ENCODE results near the gene FPR1.
"Not testable (repeated sequence)": the region's sequence is repeated elsewhere in the genome, so short reads cannot be mapped to it uniquely, and the experiment has no call there.

Gene FPR1

GRCh38 chr19:51784922-51785690 is 33.4 kb upstream of the FPR1 start:
- no peaks in the 10 kb centered on the region for H3K4me1 Mint-ChIP-seq (ENCODE audit: low read depth)
- H3K27me3 Mint-ChIP-seq, result peaks cover 22% of the 10 kb centered on the region
- no peak overlapping the region for H3K4me3 Mint-ChIP-seq
- no peak overlapping the region for H3K27ac Mint-ChIP-seq
- H3K9me3 Mint-ChIP-seq, result peaks cover 7% of the 10 kb centered on the region
- H3K36me3 Mint-ChIP-seq (ENCODE audit: low read depth), result no peaks in the 10 kb centered on the region
- DNase-seq, result peak; percentile 55

GRCh38 chr19:51784109-51784785 is 32.6 kb upstream of the FPR1 start:
- DNase-seq, result no peak
- Mint-ChIP-seq H3K4me3 (no peak overlapping the region), H3K4me1 (ENCODE audit: low read depth) (no peaks in the 10 kb centered on the region), H3K27me3 (peaks cover 27% of the 10 kb centered on the region), H3K9me3 (peaks cover 7% of the 10 kb centered on the region), H3K36me3 (ENCODE audit: low read depth) (no peaks in the 10 kb centered on the region), H3K27ac (no peak overlapping the region)

- Mint-ChIP-seq H3K36me3 (ENCODE audit: low read depth) (no peaks in the 10 kb centered on the region), H3K4me3 (no peak overlapping the region), H3K9me3 (peaks cover 7% of the 10 kb centered on the region), H3K27me3 (peaks cover 36% of the 10 kb centered on the region), H3K4me1 (ENCODE audit: low read depth) (no peaks in the 10 kb centered on the region), H3K27ac (no peak overlapping the region)
- DNase-seq, result no peak
Measured at GRCh38 chr19:51783372-51783771, 31.7 kb upstream of the FPR1 start.

- Mint-ChIP-seq H3K27ac (no peak overlapping the region), H3K27me3 (peaks cover 49% of the 10 kb centered on the region), H3K9me3 (no peaks in the 10 kb centered on the region), H3K4me1 (ENCODE audit: low read depth) (peaks cover 6% of the 10 kb centered on the region), H3K4me3 (no peak overlapping the region), H3K36me3 (ENCODE audit: low read depth) (no peaks in the 10 kb centered on the region)
- no peak for DNase-seq
Measured at GRCh38 chr19:51781999-51782398, 30.3 kb upstream of the FPR1 start.

GRCh38 chr19:51780270-51780669 is 28.6 kb upstream of the FPR1 start:
- no peak for DNase-seq
- H3K4me3 Mint-ChIP-seq, result no peak overlapping the region
- H3K36me3 Mint-ChIP-seq (ENCODE audit: low read depth), result no peaks in the 10 kb centered on the region
- H3K27me3 Mint-ChIP-seq, result peaks cover 63% of the 10 kb centered on the region
- no peaks in the 10 kb centered on the region for H3K9me3 Mint-ChIP-seq
- peaks cover 6% of the 10 kb centered on the region for H3K4me1 Mint-ChIP-seq (ENCODE audit: low read depth)
- no peak overlapping the region for H3K27ac Mint-ChIP-seq

- no peak overlapping the region for H3K27ac Mint-ChIP-seq
- peaks cover 6% of the 10 kb centered on the region for H3K4me1 Mint-ChIP-seq (ENCODE audit: low read depth)
- no peaks in the 10 kb centered on the region for H3K36me3 Mint-ChIP-seq (ENCODE audit: low read depth)
- no peak for DNase-seq
- H3K9me3 Mint-ChIP-seq, result no peaks in the 10 kb centered on the region
- no peak overlapping the region for H3K4me3 Mint-ChIP-seq
- H3K27me3 Mint-ChIP-seq, result peaks cover 68% of the 10 kb centered on the region
Measured at GRCh38 chr19:51779703-51780102, 28.0 kb upstream of the FPR1 start.

- no peaks in the 10 kb centered on the region for H3K36me3 Mint-ChIP-seq (ENCODE audit: low read depth)
- H3K27me3 Mint-ChIP-seq, result peaks cover 70% of the 10 kb centered on the region
- peaks cover 6% of the 10 kb centered on the region for H3K4me1 Mint-ChIP-seq (ENCODE audit: low read depth)
- DNase-seq, result no peak
- H3K9me3 Mint-ChIP-seq, result no peaks in the 10 kb centered on the region
- H3K27ac Mint-ChIP-seq, result no peak overlapping the region
- no peak overlapping the region for H3K4me3 Mint-ChIP-seq
Measured at GRCh38 chr19:51779181-51779580, 27.5 kb upstream of the FPR1 start.

- Mint-ChIP-seq H3K27me3 (peaks cover 81% of the 10 kb centered on the region), H3K4me3 (no peak overlapping the region), H3K27ac (no peak overlapping the region), H3K36me3 (ENCODE audit: low read depth) (no peaks in the 10 kb centered on the region), H3K9me3 (no peaks in the 10 kb centered on the region), H3K4me1 (ENCODE audit: low read depth) (peaks cover 6% of the 10 kb centered on the region)
- peak; percentile 39 for DNase-seq
Measured at GRCh38 chr19:51777570-51778462, 26.1 kb upstream of the FPR1 start.

- not testable (repeated sequence) for H3K4me3 Mint-ChIP-seq; H3K27ac Mint-ChIP-seq; DNase-seq; H3K9me3 Mint-ChIP-seq; H3K36me3 Mint-ChIP-seq (ENCODE audit: low read depth); H3K4me1 Mint-ChIP-seq (ENCODE audit: low read depth)
- peaks cover 85% of the 10 kb centered on the region for H3K27me3 Mint-ChIP-seq
Measured at GRCh38 chr19:51776561-51776960, 24.9 kb upstream of the FPR1 start.

- Mint-ChIP-seq H3K27me3 (peaks cover 67% of the 10 kb centered on the region), H3K36me3 (ENCODE audit: low read depth) (no peaks in the 10 kb centered on the region), H3K4me3 (no peak overlapping the region), H3K27ac (no peak overlapping the region), H3K4me1 (ENCODE audit: low read depth) (peaks cover 3% of the 10 kb centered on the region), H3K9me3 (no peaks in the 10 kb centered on the region)
- no peak for DNase-seq
Measured at GRCh38 chr19:51772977-51773376, 21.3 kb upstream of the FPR1 start.

- Mint-ChIP-seq H3K4me3 (no peak overlapping the region), H3K9me3 (no peaks in the 10 kb centered on the region), H3K27me3 (peaks cover 55% of the 10 kb centered on the region), H3K36me3 (ENCODE audit: low read depth) (no peaks in the 10 kb centered on the region), H3K4me1 (ENCODE audit: low read depth) (no peaks in the 10 kb centered on the region), H3K27ac (no peak overlapping the region)
- no peak for DNase-seq
Measured at GRCh38 chr19:51771376-51772130, 19.9 kb upstream of the FPR1 start.

- Mint-ChIP-seq H3K36me3 (ENCODE audit: low read depth) (no peaks in the 10 kb centered on the region), H3K27ac (no peak overlapping the region), H3K4me1 (ENCODE audit: low read depth) (peaks cover 3% of the 10 kb centered on the region), H3K9me3 (no peaks in the 10 kb centered on the region), H3K4me3 (no peak overlapping the region), H3K27me3 (peaks cover 47% of the 10 kb centered on the region)
- no peak for DNase-seq
Measured at GRCh38 chr19:51766461-51766860, 14.8 kb upstream of the FPR1 start.

GRCh38 chr19:51765086-51765485 is 13.4 kb upstream of the FPR1 start:
- no peaks in the 10 kb centered on the region for H3K9me3 Mint-ChIP-seq
- H3K27ac Mint-ChIP-seq, result no peak overlapping the region
- no peak for DNase-seq
- no peaks in the 10 kb centered on the region for H3K36me3 Mint-ChIP-seq (ENCODE audit: low read depth)
- peaks cover 3% of the 10 kb centered on the region for H3K4me1 Mint-ChIP-seq (ENCODE audit: low read depth)
- H3K27me3 Mint-ChIP-seq, result peaks cover 42% of the 10 kb centered on the region
- H3K4me3 Mint-ChIP-seq, result no peak overlapping the region

GRCh38 chr19:51761696-51762095 is 10.0 kb upstream of the FPR1 start:
- peaks cover 3% of the 10 kb centered on the region for H3K4me1 Mint-ChIP-seq (ENCODE audit: low read depth)
- DNase-seq, result no peak
- H3K4me3 Mint-ChIP-seq, result no peak overlapping the region
- H3K27me3 Mint-ChIP-seq, result peaks cover 35% of the 10 kb centered on the region
- no peak overlapping the region for H3K27ac Mint-ChIP-seq
- H3K36me3 Mint-ChIP-seq (ENCODE audit: low read depth), result no peaks in the 10 kb centered on the region
- no peaks in the 10 kb centered on the region for H3K9me3 Mint-ChIP-seq

Data from activated T-cell treated with anti-CD3 and anti-CD28 coated beads, Interleukin-2, amount 50 U/mL, for 24 hours (primary cell).